Adrenal gland (tissue), 12 donors: Measurements from ENCODE around the gene STX8. TPM values are rescaled to one million over a fixed set of nuclear protein-coding genes. Genes with fewer than 3 reads are reported as not detected.
"Not testable (repeated sequence)": the region's sequence is repeated elsewhere in the genome, so short reads cannot be mapped to it uniquely, and the experiment has no call there.

Experiments
- DNase-seq, 7 donors: peaks; one replicate each; pipeline ENCODE4 v3.0.0-alpha.2; 2019 to 2020
- H3K27ac ChIP-seq, 5 donors: fragments of 200-600 bp; sonication (generic) in 4 of 5; 1 replicate in 3 of 5; 2 replicates in 2 of 5; pipeline versions ENCODE4 v1.5.1 to v1.8.0; 2016 to 2020; ENCODE audit warnings: mild to moderate bottlenecking in 1 of 5
- H3K27me3 ChIP-seq: fragments of 200-600 bp; 2 replicates; pipeline ENCODE4 v1.8.0; 2021
- H3K36me3 ChIP-seq, 2 donors: fragments of 200-600 bp; replicated peaks in 1 of 2; 1 replicate in 1 of 2; 2 replicates in 1 of 2; pipeline versions ENCODE4 v1.5.1 to v1.8.0; 2018 to 2022
- H3K4me1 ChIP-seq, 2 donors: fragments of 200-600 bp; replicated peaks in 1 of 2; 1 replicate in 1 of 2; 2 replicates in 1 of 2; pipeline versions ENCODE4 v1.5.1 to v1.8.0; 2018 to 2021
- H3K4me3 ChIP-seq, 4 donors: fragments of 200-600 bp; sonication (generic) in 3 of 4; one replicate each; pipeline ENCODE4 v1.5.1; 2016 to 2018
- H3K9me3 ChIP-seq, 3 donors: fragments of 200-600 bp; sonication (generic) in 1 of 3; replicated peaks in 1 of 3; 1 replicate in 2 of 3; 2 replicates in 1 of 3; pipeline versions ENCODE4 v1.5.1 to v1.8.0; 2016 to 2021
- POLR2A ChIP-seq, 2 donors: fragments of 450-650 bp; IDR thresholded peaks; one replicate each; pipeline ENCODE4 v1.6.1; 2017; ENCODE audit warnings: antibody characterized with exemption in 2 of 2, mild to moderate bottlenecking in 2 of 2, moderate library complexity in 1 of 2
- WGBS, 4 donors: extraction: QIAGEN DNeasy Blood & Tissue Kit in 2 of 4; methylation state at CpG; one replicate each; pipeline versions ENCODE4 v1.1.5 to v1.1.7; 2013 to 2017; 5-methylcytosine and 5-hydroxymethylcytosine counted together
- intact Hi-C, 2 donors: fragments of 100-400 bp; cut with DNase I; formaldehyde crosslinking; loops; one replicate each; pipeline versions ENCODE4 v1.14.1 to v1.15.0; 2022 to 2023
- polyA plus RNA-seq, 3 donors: library from polyadenylated mRNA; stranded (reverse); fragments of 200-250 nt in 2 of 3; fragments of 350-450 nt in 1 of 3; fragmentation: Illumina TruSeq in 1 of 3; extraction: RNeasy Lipid Tissue Mini Kit (QIAGEN cat#74804) in 1 of 3; gene quantifications; one replicate each; pipeline ENCODE4 v1.2.3, GENCODE V29; 2013 to 2014
- total RNA-seq, 9 donors: library from RNA; depleted of rRNA in 4 of 9; stranded (reverse); fragments of >200 nt in 4 of 9; fragments of 120-200 nt in 1 of 9; fragmentation: NEBNext Ultra II Directional in 1 of 9; extraction: Animal tissue kit (Norgen Biotek cat#: 25700) in 1 of 9; gene quantifications; one replicate each; pipeline versions ENCODE4 v1.1.0 to v1.2.4, GENCODE V29; 2013 to 2023
- TF ChIP-seq, protein P1 (sequence below), 6 experiments: fragments of 450-650 bp in 4 of 6; fragments of 200-600 bp in 2 of 6; sonication (generic) in 1 of 6; IDR thresholded peaks; 1 replicate in 5 of 6; 2 replicates in 1 of 6; pipeline versions ENCODE4 v1.5.1 to v1.8.0; 2016 to 2021; ENCODE audit warnings: antibody characterized with exemption in 6 of 6, mild to moderate bottlenecking in 2 of 6, moderate library complexity in 1 of 6
- donor health status: healthy with polysubstance abuse.
- donor health status: Bipolar disorder and iron deficiency.
- donor health status: DM: yes; HTN: yes; CAD: no.
- donor health status: DM: no; HTN: no; CAD: no.
- donor health status: DM: no; HTN: no; CAD: no.
- donor health status: DM: yes; HTN: yes; CAD: no.

Gene STX8
- total and polyA plus RNA-seq, 12 donors, result 21.9 to 94.1 (median 72.3) TPM

DNA sequence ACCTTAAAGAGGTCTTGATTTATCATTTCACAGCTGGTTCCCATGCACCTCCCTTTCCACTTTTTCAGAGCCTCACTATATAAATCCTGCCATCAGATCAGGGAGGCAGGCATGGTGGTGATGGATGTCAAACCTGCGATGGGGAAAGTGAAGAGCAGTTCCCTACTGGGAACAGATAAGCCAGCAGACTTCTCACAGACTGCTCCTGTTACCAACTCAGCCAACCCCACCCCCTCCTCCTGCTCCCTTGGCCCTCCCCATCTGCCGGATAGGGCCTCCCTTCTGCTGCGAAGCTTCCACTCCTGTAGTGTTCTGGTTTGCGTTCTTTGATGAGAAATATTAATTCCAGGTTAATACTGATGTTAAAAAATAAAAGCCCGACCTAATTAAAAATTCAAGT lies 232.1 kb downstream of the STX8 start:
- TF ChIP-seq POLR2A (IDR thresholded peaks at IDR 0.05), result no peak
- TF ChIP-seq, protein P1, sequence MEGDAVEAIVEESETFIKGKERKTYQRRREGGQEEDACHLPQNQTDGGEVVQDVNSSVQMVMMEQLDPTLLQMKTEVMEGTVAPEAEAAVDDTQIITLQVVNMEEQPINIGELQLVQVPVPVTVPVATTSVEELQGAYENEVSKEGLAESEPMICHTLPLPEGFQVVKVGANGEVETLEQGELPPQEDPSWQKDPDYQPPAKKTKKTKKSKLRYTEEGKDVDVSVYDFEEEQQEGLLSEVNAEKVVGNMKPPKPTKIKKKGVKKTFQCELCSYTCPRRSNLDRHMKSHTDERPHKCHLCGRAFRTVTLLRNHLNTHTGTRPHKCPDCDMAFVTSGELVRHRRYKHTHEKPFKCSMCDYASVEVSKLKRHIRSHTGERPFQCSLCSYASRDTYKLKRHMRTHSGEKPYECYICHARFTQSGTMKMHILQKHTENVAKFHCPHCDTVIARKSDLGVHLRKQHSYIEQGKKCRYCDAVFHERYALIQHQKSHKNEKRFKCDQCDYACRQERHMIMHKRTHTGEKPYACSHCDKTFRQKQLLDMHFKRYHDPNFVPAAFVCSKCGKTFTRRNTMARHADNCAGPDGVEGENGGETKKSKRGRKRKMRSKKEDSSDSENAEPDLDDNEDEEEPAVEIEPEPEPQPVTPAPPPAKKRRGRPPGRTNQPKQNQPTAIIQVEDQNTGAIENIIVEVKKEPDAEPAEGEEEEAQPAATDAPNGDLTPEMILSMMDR (IDR thresholded peaks at IDR 0.05), result no peak
- H3K9me3 ChIP-seq, result no peaks in the 10 kb centered on the region
- WGBS, 4 donors, result 68 to 83% (median 78%) methylated on average over 5 of the region's 5 CpGs
- intact Hi-C loops, result no loop called here
- no peak overlapping the region for H3K27ac ChIP-seq
- peaks cover 0 to 5% of the 10 kb centered on the region in 2 donors for H3K4me1 ChIP-seq
- DNase-seq, result no peak
- H3K4me3 ChIP-seq, result no peak overlapping the region
- H3K27me3 ChIP-seq, result no peaks in the 10 kb centered on the region
- H3K36me3 ChIP-seq, result no peaks in the 10 kb centered on the region

DNA sequence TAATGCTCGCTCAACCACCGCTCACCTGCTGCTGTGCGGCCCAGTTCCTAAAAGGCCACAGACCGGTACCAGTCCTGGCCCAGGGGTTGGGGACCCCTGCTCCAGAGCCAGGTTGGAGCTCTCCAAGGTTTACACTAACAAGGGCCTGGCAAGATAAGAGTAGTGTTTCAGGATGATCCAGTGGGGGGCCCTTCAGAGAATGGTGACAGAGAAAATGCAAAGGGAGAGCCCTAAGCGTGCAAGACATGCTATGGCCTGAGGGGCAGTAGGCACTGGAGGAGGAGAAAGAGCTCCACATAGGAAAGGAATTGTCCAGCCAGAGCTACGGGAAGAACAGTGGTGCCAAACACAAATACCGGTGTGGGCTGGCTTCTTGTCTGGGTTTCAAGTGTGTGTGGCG lies 233.4 kb downstream of the STX8 start:
- WGBS, 4 donors, result 95 to 97% (median 96%) methylated on average over 7 to 8 of the region's 8 CpGs
- no peak overlapping the region for H3K27ac ChIP-seq
- intact Hi-C loops, result no loop called here
- no peaks in the 10 kb centered on the region for H3K9me3 ChIP-seq
- peak in 1 of 7 donors; percentile 45 for DNase-seq
- no peaks in the 10 kb centered on the region for H3K4me1 ChIP-seq
- no peak for TF ChIP-seq POLR2A (IDR thresholded peaks at IDR 0.05)
- TF ChIP-seq, protein P1 (IDR thresholded peaks at IDR 0.05), result no peak
- H3K36me3 ChIP-seq, result no peaks in the 10 kb centered on the region
- H3K27me3 ChIP-seq, result no peaks in the 10 kb centered on the region
- H3K4me3 ChIP-seq, result no peak overlapping the region

DNA sequence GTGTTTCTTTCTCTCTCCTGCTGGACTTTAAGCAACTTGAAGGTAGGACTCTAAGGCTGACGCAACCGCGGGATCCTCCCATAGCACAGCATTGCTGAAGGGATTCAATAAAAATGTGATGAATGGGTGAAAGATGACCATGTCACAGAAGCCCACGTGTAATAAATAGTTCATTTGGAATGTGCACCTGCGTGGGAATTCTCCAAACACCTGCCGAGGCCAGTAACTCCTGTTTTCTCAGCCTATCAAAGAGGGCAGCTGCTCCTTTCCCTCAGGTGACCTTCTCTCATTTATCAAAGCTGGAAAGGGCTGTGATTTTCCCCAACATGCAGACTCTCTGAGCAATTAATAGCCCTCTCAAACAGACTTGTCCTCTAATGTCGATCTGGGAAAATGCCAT lies 235.7 kb downstream of the STX8 start:
- H3K27me3 ChIP-seq, result no peaks in the 10 kb centered on the region
- no peaks in the 10 kb centered on the region for H3K36me3 ChIP-seq
- H3K27ac ChIP-seq, result no peak overlapping the region
- no peak for DNase-seq
- intact Hi-C loops, result no loop called here
- WGBS, 4 donors, result 73 to 89% (median 85%) methylated on average over 7 of the region's 7 CpGs
- TF ChIP-seq, protein P1 (IDR thresholded peaks at IDR 0.05), result no peak
- TF ChIP-seq POLR2A (IDR thresholded peaks at IDR 0.05), result no peak
- H3K9me3 ChIP-seq, result no peaks in the 10 kb centered on the region
- H3K4me3 ChIP-seq, result no peak overlapping the region
- H3K4me1 ChIP-seq, result no peaks in the 10 kb centered on the region

DNA sequence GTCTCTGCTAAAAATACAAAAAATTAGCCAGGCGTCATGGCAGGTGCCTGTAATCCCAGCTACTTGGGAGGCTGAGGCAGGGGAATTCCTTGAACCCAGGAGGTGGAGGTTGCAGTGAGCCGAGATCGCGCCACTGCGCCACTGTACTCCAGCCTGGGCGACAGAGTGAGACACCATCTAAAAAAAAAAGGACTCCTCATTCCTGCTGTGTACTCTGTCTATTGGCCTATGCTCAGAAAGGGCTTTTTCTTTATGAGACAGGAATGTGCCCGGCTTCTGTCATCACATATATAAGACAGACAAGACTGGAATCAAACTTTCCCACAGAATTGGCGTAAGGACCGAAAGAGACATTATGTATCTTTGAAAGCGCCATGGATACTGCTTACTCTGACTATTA lies 236.1 kb downstream of the STX8 start:
- DNase-seq, H3K4me1 ChIP-seq, intact Hi-C loops, H3K36me3 ChIP-seq, H3K27me3 ChIP-seq, H3K4me3 ChIP-seq, H3K27ac ChIP-seq, H3K9me3 ChIP-seq: not testable (repeated sequence)
- 85 to 98% (median 89%) methylated on average over 9 to 10 of the region's 10 CpGs for WGBS, 4 donors

DNA sequence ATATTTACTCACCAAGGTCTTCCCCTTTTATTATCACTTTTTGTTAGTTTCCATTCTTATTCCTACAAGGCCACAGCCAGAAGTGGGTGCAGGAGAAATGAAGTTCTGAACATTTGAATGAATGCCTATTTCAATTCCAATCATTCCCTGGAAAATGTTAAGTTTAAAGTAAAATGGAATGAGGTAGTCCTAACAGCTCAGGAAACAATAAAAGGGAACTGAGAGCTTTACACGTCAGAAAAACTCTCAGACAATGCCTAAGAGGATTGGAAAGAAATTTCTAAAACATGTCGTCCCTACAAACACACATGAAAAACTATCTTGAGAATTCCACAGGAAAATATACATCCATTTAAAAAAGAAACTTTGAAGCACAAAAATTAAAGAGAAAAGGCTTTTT lies 238.8 kb downstream of the STX8 start:
- no peak overlapping the region for H3K4me3 ChIP-seq
- H3K27me3 ChIP-seq, result no peaks in the 10 kb centered on the region
- WGBS, 4 donors, result 74 to 92% (median 80%) methylated on average over 2 of the region's 2 CpGs
- H3K27ac ChIP-seq, result no peak overlapping the region
- H3K36me3 ChIP-seq, result no peaks in the 10 kb centered on the region
- no peak for TF ChIP-seq POLR2A (IDR thresholded peaks at IDR 0.05)
- TF ChIP-seq, protein P1 (IDR thresholded peaks at IDR 0.05), result no peak
- no peaks in the 10 kb centered on the region for H3K4me1 ChIP-seq
- no peak for DNase-seq
- H3K9me3 ChIP-seq, result no peaks in the 10 kb centered on the region
- intact Hi-C loops, result no loop called here
